H1 (cell line): ENCODE data around the gene SPOP. TPM values are rescaled to one million over a fixed set of nuclear protein-coding genes. Genes with fewer than 3 reads are reported as not detected.
A peak's percentile ranks its signal among the peaks of the same experiment; 100 is the strongest.

ENCODE experiments used
- CTCF ChIA-PET: fragments of 300-600 bp; sonication (Branson Sonifier 250); formaldehyde crosslinking; loops from one replicate; lab custom pipeline; 2021; ENCODE audit not compliant: partially characterized antibody; lab: Charles Lee
- POLR2A ChIA-PET: fragments of 300-600 bp; sonication (Branson Sonifier 250); formaldehyde crosslinking; loops from one replicate; lab custom pipeline; 2021; ENCODE audit warnings: inconsistent platforms; ENCODE audit not compliant: partially characterized antibody; lab: Charles Lee
- DNase-seq, 2 experiments: peaks; one replicate each; pipeline versions ENCODE4 v3.0.0 to v3.0.0-alpha.2; 2010 to 2022; ENCODE audit warnings: low spot score in 2 of 2, low read depth in 1 of 2, mixed read lengths in 1 of 2
- FAIRE-seq: peaks from 2 replicates; lab custom pipeline; 2011; peaks lifted over from hg19 to GRCh38; lab: Jason Lieb, UNC
- H2AFZ ChIP-seq: 2 replicates; pipeline ENCODE4 v1.8.1; 2012; ENCODE audit warnings: low read length, inconsistent platforms
- H2AK5ac ChIP-seq: 2 replicates; pipeline ENCODE4 v1.6.1; 2013; ENCODE audit warnings: low read depth, low read length
- H2BK120ac ChIP-seq: replicated peaks from 2 replicates; pipeline ENCODE3; 2013; ENCODE audit warnings: low read depth, low read length, inconsistent platforms
- H2BK12ac ChIP-seq: 2 replicates; pipeline ENCODE4 v1.6.1; 2013; ENCODE audit warnings: low read depth, low read length
- H2BK15ac ChIP-seq: 2 replicates; pipeline ENCODE4 v1.6.1; 2013; ENCODE audit warnings: low read length
- H2BK20ac ChIP-seq: 2 replicates; pipeline ENCODE4 v1.6.1; 2013; ENCODE audit warnings: low read length
- H2BK5ac ChIP-seq: 2 replicates; pipeline ENCODE4 v1.6.1; 2013; ENCODE audit warnings: low read depth, low read length
- H3K14ac ChIP-seq: 2 replicates; pipeline ENCODE4 v1.6.1; 2013; ENCODE audit warnings: inconsistent platforms; ENCODE audit not compliant: insufficient read length
- H3K18ac ChIP-seq: 2 replicates; pipeline ENCODE4 v1.6.1; 2013; ENCODE audit warnings: low read length; ENCODE audit errors: extremely low read depth
- H3K23ac ChIP-seq: 2 replicates; pipeline ENCODE4 v1.6.1; 2013; ENCODE audit warnings: inconsistent platforms; ENCODE audit not compliant: insufficient read length
- H3K23me2 ChIP-seq: 2 replicates; pipeline ENCODE4 v1.6.1; 2013; ENCODE audit warnings: low read depth, low read length
- H3K27ac ChIP-seq: 2 replicates; pipeline ENCODE4 v1.6.1; 2011; ENCODE audit warnings: low read depth, low read length, inconsistent platforms
- H3K27me3 ChIP-seq, 4 experiments: replicated peaks in 1 of 4; 1 replicate in 1 of 4; 2 replicates in 3 of 4; pipeline versions ENCODE4 v1.6.1 to v1.8.1; 2011 to 2013; ENCODE audit warnings: low read length in 3 of 4, mild to moderate bottlenecking in 3 of 4, inconsistent platforms in 2 of 4, mixed read lengths in 2 of 4, moderate library complexity in 1 of 4; ENCODE audit not compliant: control insufficient read depth in 3 of 4, insufficient read depth in 3 of 4; ENCODE audit errors: extremely low read depth in 1 of 4
- H3K36me3 ChIP-seq, 4 experiments: 2 replicates each; pipeline versions ENCODE4 v1.6.1 to v1.8.1; 2011 to 2013; ENCODE audit warnings: mild to moderate bottlenecking in 4 of 4, low read length in 3 of 4, moderate library complexity in 2 of 4, control low read depth in 1 of 4, inconsistent platforms in 1 of 4; ENCODE audit not compliant: insufficient read depth in 4 of 4, control insufficient read depth in 2 of 4
- H3K4ac ChIP-seq: replicated peaks from 2 replicates; pipeline ENCODE3; 2013; ENCODE audit warnings: low read length, low read depth, mixed read lengths, inconsistent platforms; ENCODE audit not compliant: insufficient read length
- H3K4me1 ChIP-seq, 4 experiments: replicated peaks in 1 of 4; 1 replicate in 1 of 4; 2 replicates in 3 of 4; pipeline versions ENCODE4 v1.6.1 to v1.8.1; 2011 to 2013; ENCODE audit warnings: low read length in 3 of 4, inconsistent platforms in 2 of 4, mixed read lengths in 1 of 4; ENCODE audit not compliant: insufficient read depth in 4 of 4, control insufficient read depth in 3 of 4
- H3K4me2 ChIP-seq, 2 experiments: 2 replicates each; pipeline versions ENCODE4 v1.6.1 to v1.8.1; 2011 to 2013; ENCODE audit warnings: low read depth in 2 of 2, low read length in 2 of 2, control low read depth in 1 of 2, inconsistent platforms in 1 of 2, mild to moderate bottlenecking in 1 of 2; ENCODE audit not compliant: insufficient read depth in 1 of 2
- H3K4me3 ChIP-seq, 4 experiments: fragments of 200-600, 300-600 bp in 1 of 4; sonication (generic), shearing (Covaris generic), sonication (Bioruptor Twin) in 1 of 4; 2 replicates each; pipeline versions ENCODE4 v1.5.1 to v1.8.1; 2011 to 2016; ENCODE audit warnings: low read length in 4 of 4, low read depth in 3 of 4, control low read depth in 2 of 4, inconsistent platforms in 2 of 4, mild to moderate bottlenecking in 2 of 4, mixed read lengths in 1 of 4, moderate library complexity in 1 of 4; ENCODE audit not compliant: insufficient read depth in 2 of 4; ENCODE audit errors: extremely low read depth in 1 of 4
- H3K56ac ChIP-seq: replicated peaks from 2 replicates; pipeline ENCODE3; 2013; ENCODE audit warnings: low read depth, mild to moderate bottlenecking, mixed read lengths, low read length, inconsistent platforms; ENCODE audit not compliant: insufficient read length
- H3K79me1 ChIP-seq: 2 replicates; pipeline ENCODE4 v1.6.1; 2013; ENCODE audit warnings: low read depth, low read length, control low read depth
- H3K79me2 ChIP-seq, 2 experiments: 2 replicates each; pipeline versions ENCODE4 v1.6.1 to v1.8.1; 2012 to 2013; ENCODE audit warnings: low read length in 2 of 2, mild to moderate bottlenecking in 2 of 2, inconsistent platforms in 1 of 2; ENCODE audit not compliant: insufficient read depth in 2 of 2, control insufficient read depth in 1 of 2
- H3K9ac ChIP-seq, 4 experiments: replicated peaks in 1 of 4; 1 replicate in 1 of 4; 2 replicates in 3 of 4; pipeline versions ENCODE4 v1.6.1 to v1.8.1; 2011 to 2013; ENCODE audit warnings: low read depth in 3 of 4, low read length in 3 of 4, control low read depth in 2 of 4, mild to moderate bottlenecking in 2 of 4, moderate library complexity in 2 of 4, inconsistent platforms in 1 of 4; ENCODE audit errors: extremely low read depth in 1 of 4
- H3K9me3 ChIP-seq, 2 experiments: 2 replicates each; pipeline versions ENCODE4 v1.6.1 to v1.8.1; 2012 to 2013; ENCODE audit warnings: mild to moderate bottlenecking in 2 of 2, moderate library complexity in 2 of 2, control low read depth in 1 of 2, inconsistent platforms in 1 of 2, low read depth in 1 of 2, low read length in 1 of 2, mixed read lengths in 1 of 2; ENCODE audit not compliant: insufficient read depth in 2 of 2
- H4K20me1 ChIP-seq, 2 experiments: replicated peaks in 1 of 2; 2 replicates each; pipeline versions ENCODE3 to v1.8.1; 2011 to 2013; ENCODE audit warnings: inconsistent platforms in 2 of 2, low read length in 2 of 2, mild to moderate bottlenecking in 1 of 2; ENCODE audit not compliant: insufficient read depth in 2 of 2, control insufficient read depth in 1 of 2
- H4K5ac ChIP-seq: 2 replicates; pipeline ENCODE4 v1.6.1; 2013; ENCODE audit warnings: low read length, low read depth, mixed read lengths, inconsistent platforms; ENCODE audit not compliant: insufficient read length
- H4K8ac ChIP-seq: 2 replicates; pipeline ENCODE4 v1.8.0; 2013; ENCODE audit warnings: mild to moderate bottlenecking, moderate library complexity, low read length, inconsistent platforms; ENCODE audit not compliant: insufficient read depth; ENCODE audit errors: extremely low read depth
- H4K91ac ChIP-seq: replicated peaks from 2 replicates; pipeline ENCODE3; 2013; ENCODE audit warnings: low read length, mixed read lengths, inconsistent platforms; ENCODE audit not compliant: insufficient read length
- ASH2L ChIP-seq: fragments of 200-600, 300-600 bp; sonication (generic); IDR thresholded peaks from one replicate; pipeline ENCODE4 v1.7.1; 2017; ENCODE audit warnings: low read length
- POLR2A ChIP-seq, 2 experiments: IDR thresholded peaks; 1 replicate in 1 of 2; 2 replicates in 1 of 2; pipeline ENCODE4 v1.6.1; 2011; ENCODE audit warnings: low read depth in 2 of 2, low read length in 2 of 2, mild to moderate bottlenecking in 2 of 2; ENCODE audit errors: control extremely low read depth in 1 of 2
- RXRA ChIP-seq: IDR thresholded peaks from 2 replicates; pipeline ENCODE4 v1.6.1; 2011; ENCODE audit warnings: low read depth, mild to moderate bottlenecking, low read length, moderate library complexity; ENCODE audit not compliant: insufficient read depth
- SAP30 ChIP-seq: fragments of 300-600 bp; sonication (generic); IDR thresholded peaks from 2 replicates; pipeline ENCODE4 v1.7.1; 2012; ENCODE audit warnings: low read length, moderate library complexity, mild to moderate bottlenecking, inconsistent platforms; ENCODE audit not compliant: insufficient read depth, insufficient replicate concordance
- SIRT6 ChIP-seq: IDR thresholded peaks from one replicate; pipeline ENCODE4 v1.7.1; 2012; ENCODE audit warnings: low read length, inconsistent platforms
- SP2 ChIP-seq: IDR thresholded peaks from 2 replicates; pipeline ENCODE4 v1.6.1; 2012; ENCODE audit warnings: mild to moderate bottlenecking, low read length, inconsistent platforms
- TAF7 ChIP-seq: optimal IDR thresholded peaks from 2 replicates; pipeline ENCODE3; 2011; ENCODE audit warnings: low read depth, mild to moderate bottlenecking, inconsistent platforms, low read length, moderate library complexity, borderline replicate concordance
- WGBS, 2 experiments: shearing (Covaris generic) in 1 of 2; methylation state at CpG; one replicate each; pipeline versions ENCODE4 v1.1.6 to v1.1.7; 2013 to 2015; ENCODE audit warnings: low lambda C conversion rate in 2 of 2, mixed read lengths in 2 of 2, inconsistent platforms in 1 of 2, low coverage in 1 of 2, missing lambda C conversion rate in 1 of 2; ENCODE audit not compliant: insufficient replicate concordance in 2 of 2, insufficient coverage in 1 of 2, insufficient read length in 1 of 2; ENCODE audit errors: extremely low coverage in 1 of 2, missing lambda C conversion rate in 1 of 2; 5-methylcytosine and 5-hydroxymethylcytosine counted together
- polyA plus RNA-seq, 7 experiments: library from polyadenylated mRNA; depleted of rRNA in 3 of 7; stranded (reverse) in 5 of 7; unstranded in 2 of 7; fragments of >200 nt in 5 of 7; fragments of 200-250 nt in 2 of 7; gene quantifications; 1 replicate in 5 of 7; 2 replicates in 1 of 7; 4 replicates in 1 of 7; pipeline versions ENCODE4 v1.2.1 to v1.2.3, GENCODE V29; 2011 to 2013; ENCODE audit warnings: missing spikeins in 2 of 7, mixed read lengths in 2 of 7
- total RNA-seq: library from RNA; stranded (reverse); fragmentation: NEBNext Ultra II Directional; extraction: Animal tissue kit (Norgen Biotek cat#: 25700); gene quantifications from 2 replicates; pipeline ENCODE4 v1.2.1, GENCODE V29; 2021
- TF ChIP-seq, protein P1 (sequence below), 3 experiments: IDR thresholded peaks; 1 replicate in 2 of 3; 2 replicates in 1 of 3; pipeline versions ENCODE4 v1.5.1 to v1.6.1; 2011; ENCODE audit warnings: low read length in 3 of 3, mild to moderate bottlenecking in 3 of 3, inconsistent platforms in 2 of 3, low read depth in 1 of 3, moderate library complexity in 1 of 3; ENCODE audit not compliant: insufficient read depth in 1 of 3; ENCODE audit errors: control extremely low read depth in 1 of 3

Gene SPOP
- total and polyA plus RNA-seq, 2 of the 8 experiments (the other 6 are each of a cell fraction or from before 2014, with no cell fraction given): 13.3 to 25.6 TPM

GRCh38 chr17:49567871-49568694, 109.8 kb downstream of the SPOP start:
- H3K4me2 ChIP-seq: peak overlapping the region; percentile 5 to 70
- H2BK15ac ChIP-seq: no peak overlapping the region
- no peak overlapping the region for H2AK5ac ChIP-seq
- no peak overlapping the region for H4K91ac ChIP-seq
- peak overlapping the region in 2 of 4 experiments; percentile 11 to 51; a peak in 4 of 8 replicates for H3K4me3 ChIP-seq
- H3K4ac ChIP-seq: no peak overlapping the region
- 29% methylated on average over 33 of the region's 42 CpGs; no CpG with 5 or more reads in 1 of the 2 experiments for WGBS, 2 experiments
- peaks cover 0 to 5% (median 2%) of the 10 kb centered on the region in 4 experiments; a peak in 4 of 7 replicates for H3K27me3 ChIP-seq
- ChIA-PET POLR2A (interaction anchor here (1.0 to 1.2 kb wide), 2 partner anchors 140 to 196 kb away, joined by 3 read pairs; partner anchors contain the start of genes FAM117A and SLC35B1), CTCF (interaction anchor here (0.6 to 10.3 kb wide), 41 partner anchors 7 to 887 kb away, joined by 3 to 310 read pairs (median 4); partner anchors contain the start of genes NXPH3 and SLC35B1)
- no peak overlapping the region for H3K23ac ChIP-seq
- no peaks in the 10 kb centered on the region for H3K79me2 ChIP-seq
- FAIRE-seq: no peak
- no peak overlapping the region; the same call in 1 of the 2 replicates for H2AFZ ChIP-seq
- no peaks in the 10 kb centered on the region for H4K20me1 ChIP-seq
- no peak overlapping the region for H3K56ac ChIP-seq
- no peak overlapping the region for H3K9ac ChIP-seq
- H3K79me1 ChIP-seq: no peaks in the 10 kb centered on the region
- no peak overlapping the region for H3K14ac ChIP-seq
- H2BK20ac ChIP-seq: no peak overlapping the region
- H4K8ac ChIP-seq: peak overlapping the region; percentile 47; the same call in 1 of the 2 replicates
- H3K4me1 ChIP-seq: peaks cover 0 to 9% (median 2%) of the 10 kb centered on the region in 4 experiments; a peak in 3 of 7 replicates
- H3K18ac ChIP-seq: no peak overlapping the region
- H2BK12ac ChIP-seq: no peak overlapping the region
- DNase-seq: peak in 1 of 2 experiments; percentile 96
- no peaks in the 10 kb centered on the region for H3K36me3 ChIP-seq
- no peaks in the 10 kb centered on the region for H3K9me3 ChIP-seq
- H3K23me2 ChIP-seq: peaks cover under 1% of the 10 kb centered on the region; the same call in 1 of the 2 replicates
- no peak overlapping the region for H4K5ac ChIP-seq
- no peak overlapping the region for H2BK5ac ChIP-seq
- H2BK120ac ChIP-seq: no peak overlapping the region
- H3K27ac ChIP-seq: no peak overlapping the region
- TF ChIP-seq ASH2L (no peak), POLR2A (IDR thresholded peaks at IDR 0.05; ENCODE audit: control extremely low read depth in 1 of 2, low read depth in 2 of 2, low read length in 2 of 2) (no peak), TAF7 (peak; percentile 36), SP2 (no peak), RXRA (no peak), SAP30 (peak; percentile 47), SIRT6 (no peak)
- TF ChIP-seq, protein P1, sequence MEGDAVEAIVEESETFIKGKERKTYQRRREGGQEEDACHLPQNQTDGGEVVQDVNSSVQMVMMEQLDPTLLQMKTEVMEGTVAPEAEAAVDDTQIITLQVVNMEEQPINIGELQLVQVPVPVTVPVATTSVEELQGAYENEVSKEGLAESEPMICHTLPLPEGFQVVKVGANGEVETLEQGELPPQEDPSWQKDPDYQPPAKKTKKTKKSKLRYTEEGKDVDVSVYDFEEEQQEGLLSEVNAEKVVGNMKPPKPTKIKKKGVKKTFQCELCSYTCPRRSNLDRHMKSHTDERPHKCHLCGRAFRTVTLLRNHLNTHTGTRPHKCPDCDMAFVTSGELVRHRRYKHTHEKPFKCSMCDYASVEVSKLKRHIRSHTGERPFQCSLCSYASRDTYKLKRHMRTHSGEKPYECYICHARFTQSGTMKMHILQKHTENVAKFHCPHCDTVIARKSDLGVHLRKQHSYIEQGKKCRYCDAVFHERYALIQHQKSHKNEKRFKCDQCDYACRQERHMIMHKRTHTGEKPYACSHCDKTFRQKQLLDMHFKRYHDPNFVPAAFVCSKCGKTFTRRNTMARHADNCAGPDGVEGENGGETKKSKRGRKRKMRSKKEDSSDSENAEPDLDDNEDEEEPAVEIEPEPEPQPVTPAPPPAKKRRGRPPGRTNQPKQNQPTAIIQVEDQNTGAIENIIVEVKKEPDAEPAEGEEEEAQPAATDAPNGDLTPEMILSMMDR (IDR thresholded peaks at IDR 0.05; ENCODE audit: control extremely low read depth in 1 of 3, insufficient read depth in 1 of 3, low read depth in 1 of 3, low read length in 3 of 3): peak; percentile 87 to 98 (median 90)
